Activated effector memory CD4-positive, alpha-beta T cell treated with Interleukin-2 at 50 U/mL for 16 hours (primary cell): Measurements from ENCODE around the gene CMAS.
"Not testable (repeated sequence)": the region's sequence is repeated elsewhere in the genome, so short reads cannot be mapped to it uniquely, and the experiment has no call there.

Source experiments
- DNase-seq: peaks from one replicate; pipeline ENCODE4 v3.0.0-alpha.2; 2020

The CMAS gene

GRCh38 chr12:22048351-22049041, 2.5 kb downstream of the CMAS start:
- DNase-seq: no peak

- DNase-seq: no peak
Measured at GRCh38 chr12:22050078-22050477, 4.1 kb downstream of the CMAS start.

- no peak for DNase-seq
Measured at GRCh38 chr12:22051114-22051698, 5.2 kb downstream of the CMAS start.

- not testable (repeated sequence) for DNase-seq
Measured at GRCh38 chr12:22052994-22053393, 7.0 kb downstream of the CMAS start.

- no peak for DNase-seq
Measured at GRCh38 chr12:22054155-22054554, 8.1 kb downstream of the CMAS start.

- DNase-seq: no peak
Measured at GRCh38 chr12:22056607-22057006, 10.6 kb downstream of the CMAS start.

- no peak for DNase-seq
Measured at GRCh38 chr12:22059976-22060647, 14.1 kb downstream of the CMAS start.

- DNase-seq: no peak
Measured at GRCh38 chr12:22064968-22065367, 18.9 kb downstream of the CMAS start.

GRCh38 chr12:22066310-22066709, 20.3 kb downstream of the CMAS start:
- no peak for DNase-seq

GRCh38 chr12:22069851-22070250, 23.8 kb downstream of the CMAS start:
- DNase-seq: no peak

GRCh38 chr12:22082190-22082701, 36.2 kb downstream of the CMAS start:
- no peak for DNase-seq

GRCh38 chr12:22083167-22083566, 37.1 kb downstream of the CMAS start:
- no peak for DNase-seq

GRCh38 chr12:22084852-22085251, 38.8 kb downstream of the CMAS start:
- no peak for DNase-seq

GRCh38 chr12:22088886-22089285, 42.9 kb downstream of the CMAS start:
- no peak for DNase-seq

- no peak for DNase-seq
Measured at GRCh38 chr12:22089486-22089885, 43.5 kb downstream of the CMAS start.

GRCh38 chr12:22099062-22099461, 53.0 kb downstream of the CMAS start:
- DNase-seq: not testable (repeated sequence)

- no peak for DNase-seq
Measured at GRCh38 chr12:22100958-22101748, 55.1 kb downstream of the CMAS start.

GRCh38 chr12:22101749-22102243, 55.8 kb downstream of the CMAS start:
- no peak for DNase-seq

GRCh38 chr12:22103418-22103817, 57.4 kb downstream of the CMAS start:
- no peak for DNase-seq

GRCh38 chr12:22105542-22105941, 59.5 kb downstream of the CMAS start:
- DNase-seq: no peak

- no peak for DNase-seq
Measured at GRCh38 chr12:22110176-22110575, 64.2 kb downstream of the CMAS start.
